SJCRH30 (cell line): ENCODE measurements around the gene SLC12A3. TPM values are rescaled to one million over a fixed set of nuclear protein-coding genes. Genes with fewer than 3 reads are reported as not detected.

Experiments used
- DNase-seq, 2 experiments: peaks; one replicate each; pipeline ENCODE4 v3.0.0-alpha.2; 2015 to 2020
- H3K27ac ChIP-seq: fragments of 250-450 bp; sonication (Bioruptor Pico); 2 replicates; pipeline ENCODE4 v1.5.1; 2020; ENCODE audit warnings: mild to moderate bottlenecking, moderate library complexity
- H3K27me3 ChIP-seq: fragments of 250-450 bp; sonication (Bioruptor Pico); 2 replicates; pipeline ENCODE4 v1.5.1; 2020; ENCODE audit warnings: mild to moderate bottlenecking, moderate library complexity
- H3K36me3 ChIP-seq: fragments of 250-450 bp; sonication (Bioruptor Pico); 2 replicates; pipeline ENCODE4 v1.5.1; 2020; ENCODE audit warnings: mild to moderate bottlenecking, moderate library complexity
- H3K4me1 ChIP-seq: fragments of 250-450 bp; sonication (Bioruptor Pico); 2 replicates; pipeline ENCODE4 v1.5.1; 2020; ENCODE audit warnings: mild to moderate bottlenecking, moderate library complexity
- H3K4me3 ChIP-seq: fragments of 250-450 bp; sonication (Bioruptor Pico); 2 replicates; pipeline ENCODE4 v1.5.1; 2020; ENCODE audit warnings: mild to moderate bottlenecking, moderate library complexity
- H3K9me3 ChIP-seq: fragments of 250-450 bp; sonication (Bioruptor Pico); replicated peaks from 2 replicates; pipeline ENCODE4 v1.5.1; 2020; ENCODE audit warnings: mild to moderate bottlenecking, moderate library complexity
- total RNA-seq: library from RNA; depleted of rRNA; stranded (reverse); fragments of >200 nt; shearing (Covaris generic); gene quantifications from 2 replicates; pipeline ENCODE4 v1.2.3, GENCODE V29; 2014; rRNA removed

Gene SLC12A3
- total RNA-seq, 1 experiment from 2014 or later: not detected

- H3K27ac ChIP-seq: no peak overlapping the region
- H3K9me3 ChIP-seq: peaks cover 6% of the 10 kb centered on the region; the same call in 1 of the 2 replicates
- H3K27me3 ChIP-seq: no peaks in the 10 kb centered on the region; the same call in 1 of the 2 replicates
These were observed 91.7 kb downstream of the SLC12A3 start for GRCh38 chr16:56956756-56957155.

GRCh38 chr16:56960681-56961281 is 95.8 kb downstream of the SLC12A3 start:
- Histone ChIP-seq H3K4me3 (no peak overlapping the region), H3K27me3 (no peaks in the 10 kb centered on the region; the same call in 1 of the 2 replicates), H3K27ac (no peak overlapping the region), H3K36me3 (no peaks in the 10 kb centered on the region), H3K4me1 (peaks cover 21% of the 10 kb centered on the region), H3K9me3 (peaks cover 4% of the 10 kb centered on the region; the same call in 1 of the 2 replicates)
- peak; percentile 42 to 59 for DNase-seq

More at GRCh38 chr16:56956756-56957155, 91.7 kb downstream of the SLC12A3 start:
- DNase-seq: no peak
- Histone ChIP-seq H3K4me3 (no peak overlapping the region), H3K36me3 (no peaks in the 10 kb centered on the region), H3K4me1 (peaks cover 17% of the 10 kb centered on the region)

- no peaks in the 10 kb centered on the region; the same call in 1 of the 2 replicates for H3K27me3 ChIP-seq
- DNase-seq: no peak
- H3K9me3 ChIP-seq: no peaks in the 10 kb centered on the region
- H3K27ac ChIP-seq: no peak overlapping the region
- H3K36me3 ChIP-seq: no peaks in the 10 kb centered on the region
- peaks cover 24% of the 10 kb centered on the region for H3K4me1 ChIP-seq
- no peak overlapping the region for H3K4me3 ChIP-seq
These were observed 96.4 kb downstream of the SLC12A3 start for GRCh38 chr16:56961386-56961785.

- peaks cover 24% of the 10 kb centered on the region for H3K4me1 ChIP-seq
- no peaks in the 10 kb centered on the region for H3K9me3 ChIP-seq
- no peaks in the 10 kb centered on the region; the same call in 1 of the 2 replicates for H3K27me3 ChIP-seq
- no peak within 1 kb of the TSS for H3K4me3 ChIP-seq
- H3K27ac ChIP-seq: no peak within 1 kb of the TSS
- DNase-seq: no peak
- H3K36me3 ChIP-seq: no peaks in the 10 kb centered on the region
These were observed 96.9 kb downstream of the SLC12A3 start, which contains the start of gene CETP for GRCh38 chr16:56961851-56962281. TSS of gene CETP (plus strand) at chr16:56961950. CDS start at chr16:56961980, 30 bp downstream.

- DNase-seq: peak; percentile 65 to 66
- H3K4me3 ChIP-seq: no peak overlapping the region
- H3K36me3 ChIP-seq: no peaks in the 10 kb centered on the region
- H3K9me3 ChIP-seq: no peaks in the 10 kb centered on the region
- H3K4me1 ChIP-seq: peaks cover 24% of the 10 kb centered on the region
- peak overlapping the region; percentile 60 for H3K27ac ChIP-seq
- H3K27me3 ChIP-seq: no peaks in the 10 kb centered on the region
These were observed 99.5 kb downstream of the SLC12A3 start for GRCh38 chr16:56964243-56965148.

Other genes with a start within 250 kb of the SLC12A3 start
- gene MT1E, start 239.4 kb upstream of the SLC12A3 start, total RNA-seq: not detected in 2 replicates
- gene MT1M, start 232.5 kb upstream of the SLC12A3 start, total RNA-seq: not detected in 2 replicates
- gene MT1A, start 226.5 kb upstream of the SLC12A3 start, total RNA-seq: not detected in 2 replicates
- gene MT1B, start 213.3 kb upstream of the SLC12A3 start, total RNA-seq: not detected in 2 replicates
- gene MT1F, start 207.2 kb upstream of the SLC12A3 start, total RNA-seq: not detected in 2 replicates
- gene MT1G, start 197.1 kb upstream of the SLC12A3 start, total RNA-seq: not detected in 2 replicates
- not detected in 2 replicates for gene MT1H, start 195.4 kb upstream of the SLC12A3 start, total RNA-seq
- gene MT1X, start 182.7 kb upstream of the SLC12A3 start, total RNA-seq: 95.4 and 97.1 TPM in 2 replicates
- 194 and 201 TPM in 2 replicates for gene NUP93, start 135.1 kb upstream of the SLC12A3 start, total RNA-seq
- 69.5 and 103 TPM in 2 replicates for gene HERPUD1, start 66.9 kb downstream of the SLC12A3 start, total RNA-seq
- 0.14 TPM in 1 of 2 replicates, not detected in the other for gene CETP, start 96.7 kb downstream of the SLC12A3 start, total RNA-seq
- 1.5 and 2.9 TPM in 2 replicates for gene NLRC5, start 124.3 kb downstream of the SLC12A3 start, total RNA-seq
- gene CPNE2, start 227.4 kb downstream of the SLC12A3 start, total RNA-seq: 33.1 and 39.0 TPM in 2 replicates